A549 (cell line): Measurements from ENCODE around the gene CACNA1S.

ENCODE experiments used
- CEBPB ChIP-seq, 2 experiments: fragments of >200 bp in 1 of 2; sonication (Bioruptor Twin) in 1 of 2; formaldehyde crosslinking in 1 of 2; IDR thresholded peaks; 2 replicates each; pipeline ENCODE4 v1.6.1; 2012 to 2016
- E2F6 ChIP-seq: IDR thresholded peaks from 2 replicates; pipeline ENCODE4 v1.6.1; 2012; ENCODE audit warnings: low read depth, borderline replicate concordance
- ESRRA ChIP-seq: fragments of 150-350 bp; IDR thresholded peaks from 2 replicates; pipeline ENCODE4 v1.6.1; 2014; ENCODE audit warnings: mild to moderate bottlenecking, low read length, borderline replicate concordance
- HEYL ChIP-seq: fragments of 250-450 bp; sonication (Bioruptor Pico); IDR thresholded peaks from 2 replicates; pipeline ENCODE4 v1.8.0; 2021; ENCODE audit warnings: mild to moderate bottlenecking, moderate library complexity
- JUNB ChIP-seq: fragments of >200 bp; sonication (Bioruptor Twin); formaldehyde crosslinking; IDR thresholded peaks from 2 replicates; pipeline ENCODE4 v1.6.1; 2016
- KDM1A ChIP-seq: fragments of 200-600 bp; sonication (generic); IDR thresholded peaks from 2 replicates; pipeline ENCODE4 v1.6.1; 2016; ENCODE audit warnings: low read depth, mild to moderate bottlenecking
- KDM5A ChIP-seq: fragments of 200-600 bp; sonication (generic); IDR thresholded peaks from 2 replicates; pipeline ENCODE4 v1.6.1; 2016; ENCODE audit warnings: antibody characterized with exemption, mild to moderate bottlenecking
- MAZ ChIP-seq: fragments of 150-350 bp; IDR thresholded peaks from 2 replicates; pipeline ENCODE4 v1.6.1; 2014; ENCODE audit warnings: antibody characterized with exemption, low read depth, low read length, borderline replicate concordance
- NR3C1 ChIP-seq: fragments of >200 bp; sonication (Bioruptor Twin); formaldehyde crosslinking; IDR thresholded peaks from 3 replicates; pipeline ENCODE4 v1.6.1; 2017
- POLR2A ChIP-seq: IDR thresholded peaks from 2 replicates; pipeline ENCODE4 v1.6.1; 2012; ENCODE audit warnings: mild to moderate bottlenecking, low read length
- SMC3 ChIP-seq: fragments of >200 bp; sonication (Bioruptor Twin); formaldehyde crosslinking; IDR thresholded peaks from 3 replicates; pipeline ENCODE4 v1.6.1; 2018; ENCODE audit warnings: inconsistent platforms
- ZC3H11A ChIP-seq: fragments of 450-650 bp; IDR thresholded peaks from 2 replicates; pipeline ENCODE4 v1.6.1; 2014; ENCODE audit warnings: antibody characterized with exemption, mild to moderate bottlenecking
- TF ChIP-seq, protein P1 (sequence below): fragments of >200 bp; sonication (Bioruptor Twin); formaldehyde crosslinking; IDR thresholded peaks from 3 replicates; pipeline ENCODE4 v1.5.1; 2016

- TF ChIP-seq, protein P1, sequence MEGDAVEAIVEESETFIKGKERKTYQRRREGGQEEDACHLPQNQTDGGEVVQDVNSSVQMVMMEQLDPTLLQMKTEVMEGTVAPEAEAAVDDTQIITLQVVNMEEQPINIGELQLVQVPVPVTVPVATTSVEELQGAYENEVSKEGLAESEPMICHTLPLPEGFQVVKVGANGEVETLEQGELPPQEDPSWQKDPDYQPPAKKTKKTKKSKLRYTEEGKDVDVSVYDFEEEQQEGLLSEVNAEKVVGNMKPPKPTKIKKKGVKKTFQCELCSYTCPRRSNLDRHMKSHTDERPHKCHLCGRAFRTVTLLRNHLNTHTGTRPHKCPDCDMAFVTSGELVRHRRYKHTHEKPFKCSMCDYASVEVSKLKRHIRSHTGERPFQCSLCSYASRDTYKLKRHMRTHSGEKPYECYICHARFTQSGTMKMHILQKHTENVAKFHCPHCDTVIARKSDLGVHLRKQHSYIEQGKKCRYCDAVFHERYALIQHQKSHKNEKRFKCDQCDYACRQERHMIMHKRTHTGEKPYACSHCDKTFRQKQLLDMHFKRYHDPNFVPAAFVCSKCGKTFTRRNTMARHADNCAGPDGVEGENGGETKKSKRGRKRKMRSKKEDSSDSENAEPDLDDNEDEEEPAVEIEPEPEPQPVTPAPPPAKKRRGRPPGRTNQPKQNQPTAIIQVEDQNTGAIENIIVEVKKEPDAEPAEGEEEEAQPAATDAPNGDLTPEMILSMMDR = no peak
- TF ChIP-seq CEBPB (IDR thresholded peaks at IDR 0.05) (no peak), SMC3 (no peak), KDM5A (no peak), ESRRA (no peak), POLR2A (no peak; the same call in 1 of the 2 replicates), NR3C1 (no peak), HEYL (CRISPR knock-in tag) (no peak), JUNB (no peak), E2F6 (no peak), MAZ (no peak), KDM1A (no peak), ZC3H11A (no peak)
These were observed 41.5 kb upstream of the CACNA1S start for GRCh38 chr1:201153474-201154388.
